Measurements from ENCODE around the gene ABCA2. TPM values are rescaled to one million over a fixed set of nuclear protein-coding genes. Genes with fewer than 3 reads are reported as not detected.

Gene ABCA2
- total and polyA plus RNA-seq, 9 of the 15 experiments (the other 6 are each of a cell fraction or from before 2014, with no cell fraction given) = 0.69 to 16.3 (median 6.1) TPM; not detected in 2

- TF ChIP-seq ZNF165 (CRISPR knock-in tag; IDR thresholded peaks at IDR 0.05; ENCODE audit: borderline replicate concordance) (no peak), MAX (CRISPR knock-in tag; IDR thresholded peaks at IDR 0.05) (peak; percentile 77), TCF15 (CRISPR knock-in tag; IDR thresholded peaks at IDR 0.05) (no peak), TOE1 (IDR thresholded peaks at IDR 0.05; ENCODE audit: borderline replicate concordance) (no peak), TOE1 (CRISPR knock-in tag; IDR thresholded peaks at IDR 0.05; ENCODE audit: borderline replicate concordance, low read depth) (0 out of 2 replicates have a peak, but pooled peaks have one; percentile 60), MAZ (CRISPR knock-in tag; conservative IDR thresholded peaks at IDR 0.05 in 1 of 2, IDR thresholded peaks at IDR 0.05 in 1 of 2) (peak in 1 of 2 experiments; percentile 40; a peak in 2 of 4 replicates), ZNF76 (CRISPR knock-in tag; IDR thresholded peaks at IDR 0.05; ENCODE audit: borderline replicate concordance) (no peak)
- TF ChIP-seq, protein P1, sequence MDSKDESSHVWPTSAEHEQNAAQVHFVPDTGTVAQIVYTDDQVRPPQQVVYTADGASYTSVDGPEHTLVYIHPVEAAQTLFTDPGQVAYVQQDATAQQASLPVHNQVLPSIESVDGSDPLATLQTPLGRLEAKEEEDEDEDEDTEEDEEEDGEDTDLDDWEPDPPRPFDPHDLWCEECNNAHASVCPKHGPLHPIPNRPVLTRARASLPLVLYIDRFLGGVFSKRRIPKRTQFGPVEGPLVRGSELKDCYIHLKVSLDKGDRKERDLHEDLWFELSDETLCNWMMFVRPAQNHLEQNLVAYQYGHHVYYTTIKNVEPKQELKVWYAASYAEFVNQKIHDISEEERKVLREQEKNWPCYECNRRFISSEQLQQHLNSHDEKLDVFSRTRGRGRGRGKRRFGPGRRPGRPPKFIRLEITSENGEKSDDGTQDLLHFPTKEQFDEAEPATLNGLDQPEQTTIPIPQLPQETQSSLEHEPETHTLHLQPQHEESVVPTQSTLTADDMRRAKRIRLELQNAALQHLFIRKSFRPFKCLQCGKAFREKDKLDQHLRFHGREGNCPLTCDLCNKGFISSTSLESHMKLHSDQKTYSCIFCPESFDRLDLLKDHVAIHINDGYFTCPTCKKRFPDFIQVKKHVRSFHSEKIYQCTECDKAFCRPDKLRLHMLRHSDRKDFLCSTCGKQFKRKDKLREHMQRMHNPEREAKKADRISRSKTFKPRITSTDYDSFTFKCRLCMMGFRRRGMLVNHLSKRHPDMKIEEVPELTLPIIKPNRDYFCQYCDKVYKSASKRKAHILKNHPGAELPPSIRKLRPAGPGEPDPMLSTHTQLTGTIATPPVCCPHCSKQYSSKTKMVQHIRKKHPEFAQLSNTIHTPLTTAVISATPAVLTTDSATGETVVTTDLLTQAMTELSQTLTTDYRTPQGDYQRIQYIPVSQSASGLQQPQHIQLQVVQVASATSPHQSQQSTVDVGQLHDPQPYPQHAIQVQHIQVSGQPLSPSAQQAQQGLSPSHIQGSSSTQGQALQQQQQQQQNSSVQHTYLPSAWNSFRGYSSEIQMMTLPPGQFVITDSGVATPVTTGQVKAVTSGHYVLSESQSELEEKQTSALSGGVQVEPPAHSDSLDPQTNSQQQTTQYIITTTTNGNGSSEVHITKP (IDR thresholded peaks at IDR 0.05; ENCODE audit: partially characterized antibody) = peak; percentile 8
- TF ChIP-seq, protein P2, sequence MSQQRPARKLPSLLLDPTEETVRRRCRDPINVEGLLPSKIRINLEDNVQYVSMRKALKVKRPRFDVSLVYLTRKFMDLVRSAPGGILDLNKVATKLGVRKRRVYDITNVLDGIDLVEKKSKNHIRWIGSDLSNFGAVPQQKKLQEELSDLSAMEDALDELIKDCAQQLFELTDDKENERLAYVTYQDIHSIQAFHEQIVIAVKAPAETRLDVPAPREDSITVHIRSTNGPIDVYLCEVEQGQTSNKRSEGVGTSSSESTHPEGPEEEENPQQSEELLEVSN (IDR thresholded peaks at IDR 0.05; ENCODE audit: borderline replicate concordance in 1 of 2, extremely low read depth in 1 of 2, insufficient read depth in 1 of 2, insufficient read length in 1 of 2, low read depth in 1 of 2, low read length in 1 of 2, poor library complexity in 1 of 2, severe bottlenecking in 1 of 2) = peak; percentile 64 to 85
Measured at GRCh38 chr9:137028263-137029057, 423 bp upstream of the ABCA2 start (continued).
